SJSA1 (cell line): ENCODE measurements around the gene STARD4. TPM values are rescaled to one million over a fixed set of nuclear protein-coding genes. Genes with fewer than 3 reads are reported as not detected.
A peak's percentile ranks its signal among the peaks of the same experiment; 100 is the strongest.

Experiments used
- DNase-seq, 2 experiments: peaks; one replicate each; pipeline ENCODE4 v3.0.0-alpha.2; 2015 to 2020; ENCODE audit warnings: low spot score in 2 of 2, low read depth in 1 of 2
- H3K27ac ChIP-seq: fragments of 250-450 bp; sonication (Bioruptor Pico); 2 replicates; pipeline ENCODE4 v1.5.1; 2020; ENCODE audit warnings: mild to moderate bottlenecking, moderate library complexity
- H3K27me3 ChIP-seq: fragments of 250-450 bp; sonication (Bioruptor Pico); replicated peaks from 2 replicates; pipeline ENCODE4 v1.5.1; 2020; ENCODE audit warnings: mild to moderate bottlenecking, moderate library complexity
- H3K36me3 ChIP-seq: fragments of 250-450 bp; sonication (Bioruptor Pico); 2 replicates; pipeline ENCODE4 v1.5.1; 2020; ENCODE audit warnings: mild to moderate bottlenecking
- H3K4me1 ChIP-seq: fragments of 250-450 bp; sonication (Bioruptor Pico); replicated peaks from 2 replicates; pipeline ENCODE4 v1.6.1; 2021; ENCODE audit warnings: mild to moderate bottlenecking
- H3K4me3 ChIP-seq: fragments of 250-450 bp; sonication (Bioruptor Pico); 2 replicates; pipeline ENCODE4 v1.5.1; 2020; ENCODE audit warnings: mild to moderate bottlenecking
- H3K9me3 ChIP-seq: fragments of 250-450 bp; sonication (Bioruptor Pico); replicated peaks from 2 replicates; pipeline ENCODE4 v1.5.1; 2020; ENCODE audit warnings: mild to moderate bottlenecking
- total RNA-seq: library from RNA; depleted of rRNA; stranded (reverse); fragments of >200 nt; shearing (Covaris generic); gene quantifications from 2 replicates; pipeline ENCODE4 v1.2.3, GENCODE V29; 2014; rRNA removed

Gene STARD4
- 38.9 and 53.9 TPM in 2 replicates for total RNA-seq

- Histone ChIP-seq H3K9me3 (no peaks in the 10 kb centered on the region), H3K36me3 (0 out of 2 replicates have a peak, but pooled peaks cover 3% of the 10 kb centered on the region), H3K27ac (peak within 1 kb of the TSS; percentile 3; the same call in 1 of the 2 replicates), H3K4me1 (0 out of 2 replicates have a peak, but pooled peaks cover 4% of the 10 kb centered on the region), H3K27me3 (no peaks in the 10 kb centered on the region), H3K4me3 (peak within 1 kb of the TSS; percentile 68)
- peak; percentile 96 for DNase-seq
Measured at GRCh38 chr5:111512375-111513130, at the start of gene STARD4. Gene STARD4 (minus strand): TSS chr5:111512535. CDS start chr5:111507433, 5,102 bp downstream.

GRCh38 chr5:111559680-111560079 is 47.3 kb upstream of the STARD4 start:
- DNase-seq: no peak
- H3K4me3 ChIP-seq: no peak overlapping the region
- H3K27me3 ChIP-seq: no peaks in the 10 kb centered on the region
- H3K4me1 ChIP-seq: no peaks in the 10 kb centered on the region
- H3K27ac ChIP-seq: no peak overlapping the region
- no peaks in the 10 kb centered on the region for H3K9me3 ChIP-seq
- H3K36me3 ChIP-seq: no peaks in the 10 kb centered on the region

- Histone ChIP-seq H3K27me3 (no peaks in the 10 kb centered on the region), H3K27ac (no peak overlapping the region), H3K4me3 (no peak overlapping the region), H3K9me3 (no peaks in the 10 kb centered on the region), H3K4me1 (no peaks in the 10 kb centered on the region), H3K36me3 (no peaks in the 10 kb centered on the region)
- no peak for DNase-seq
Measured at GRCh38 chr5:111557686-111558085, 45.4 kb upstream of the STARD4 start.

GRCh38 chr5:111557111-111557510 is 44.8 kb upstream of the STARD4 start:
- H3K9me3 ChIP-seq: no peaks in the 10 kb centered on the region
- no peak for DNase-seq
- no peak overlapping the region for H3K4me3 ChIP-seq
- no peaks in the 10 kb centered on the region for H3K27me3 ChIP-seq
- no peaks in the 10 kb centered on the region for H3K4me1 ChIP-seq
- H3K36me3 ChIP-seq: no peaks in the 10 kb centered on the region
- H3K27ac ChIP-seq: no peak overlapping the region

- DNase-seq: no peak
- Histone ChIP-seq H3K9me3 (no peaks in the 10 kb centered on the region), H3K4me1 (no peaks in the 10 kb centered on the region), H3K36me3 (no peaks in the 10 kb centered on the region), H3K4me3 (no peak overlapping the region), H3K27me3 (no peaks in the 10 kb centered on the region), H3K27ac (no peak overlapping the region)
Measured at GRCh38 chr5:111556501-111556900, 44.2 kb upstream of the STARD4 start.

GRCh38 chr5:111555760-111556159 is 43.4 kb upstream of the STARD4 start:
- Histone ChIP-seq H3K9me3 (no peaks in the 10 kb centered on the region), H3K27me3 (no peaks in the 10 kb centered on the region), H3K4me3 (no peak overlapping the region), H3K27ac (no peak overlapping the region), H3K4me1 (no peaks in the 10 kb centered on the region; the same call in 1 of the 2 replicates), H3K36me3 (no peaks in the 10 kb centered on the region)
- no peak for DNase-seq

- Histone ChIP-seq H3K4me1 (no peaks in the 10 kb centered on the region; the same call in 1 of the 2 replicates), H3K27ac (no peak overlapping the region), H3K36me3 (no peaks in the 10 kb centered on the region), H3K27me3 (no peaks in the 10 kb centered on the region), H3K4me3 (no peak overlapping the region), H3K9me3 (no peaks in the 10 kb centered on the region)
- no peak for DNase-seq
Measured at GRCh38 chr5:111553868-111554267, 41.5 kb upstream of the STARD4 start.

GRCh38 chr5:111552896-111553295 is 40.6 kb upstream of the STARD4 start:
- Histone ChIP-seq H3K36me3 (no peaks in the 10 kb centered on the region), H3K4me3 (no peak overlapping the region), H3K9me3 (no peaks in the 10 kb centered on the region), H3K27ac (no peak overlapping the region), H3K4me1 (no peaks in the 10 kb centered on the region; the same call in 1 of the 2 replicates), H3K27me3 (no peaks in the 10 kb centered on the region)
- no peak for DNase-seq

- Histone ChIP-seq H3K4me1 (no peaks in the 10 kb centered on the region; the same call in 1 of the 2 replicates), H3K27ac (no peak overlapping the region), H3K4me3 (no peak overlapping the region), H3K27me3 (no peaks in the 10 kb centered on the region), H3K36me3 (no peaks in the 10 kb centered on the region), H3K9me3 (no peaks in the 10 kb centered on the region)
- DNase-seq: no peak
Measured at GRCh38 chr5:111552492-111552891, 40.2 kb upstream of the STARD4 start.

GRCh38 chr5:111551569-111552275 is 39.4 kb upstream of the STARD4 start:
- Histone ChIP-seq H3K36me3 (no peaks in the 10 kb centered on the region), H3K27me3 (no peaks in the 10 kb centered on the region), H3K4me3 (no peak overlapping the region), H3K9me3 (no peaks in the 10 kb centered on the region), H3K27ac (no peak overlapping the region), H3K4me1 (no peaks in the 10 kb centered on the region; the same call in 1 of the 2 replicates)
- DNase-seq: no peak

- Histone ChIP-seq H3K36me3 (no peaks in the 10 kb centered on the region), H3K27me3 (no peaks in the 10 kb centered on the region), H3K9me3 (no peaks in the 10 kb centered on the region), H3K4me1 (no peaks in the 10 kb centered on the region; the same call in 1 of the 2 replicates), H3K27ac (no peak overlapping the region), H3K4me3 (no peak overlapping the region)
- no peak for DNase-seq
Measured at GRCh38 chr5:111551161-111551560, 38.8 kb upstream of the STARD4 start.

- DNase-seq: peak; percentile 84 to 85
- H3K36me3 ChIP-seq: no peaks in the 10 kb centered on the region
- no peak overlapping the region for H3K4me3 ChIP-seq
- no peak overlapping the region for H3K27ac ChIP-seq
- H3K4me1 ChIP-seq: no peaks in the 10 kb centered on the region; the same call in 1 of the 2 replicates
- H3K9me3 ChIP-seq: no peaks in the 10 kb centered on the region
- H3K27me3 ChIP-seq: no peaks in the 10 kb centered on the region; the same call in 1 of the 2 replicates
Measured at GRCh38 chr5:111550282-111551020, 38.1 kb upstream of the STARD4 start.

- H3K4me1 ChIP-seq: no peaks in the 10 kb centered on the region; the same call in 1 of the 2 replicates
- H3K9me3 ChIP-seq: no peaks in the 10 kb centered on the region
- no peaks in the 10 kb centered on the region; the same call in 1 of the 2 replicates for H3K27me3 ChIP-seq
- DNase-seq: peak in 1 of 2 experiments; percentile 21
- H3K36me3 ChIP-seq: no peaks in the 10 kb centered on the region
- no peak overlapping the region for H3K27ac ChIP-seq
- no peak overlapping the region for H3K4me3 ChIP-seq
Measured at GRCh38 chr5:111548992-111549649, 36.8 kb upstream of the STARD4 start.
